IMR-90 (cell line): Measurements from ENCODE around the gene SLC45A2. TPM values are rescaled to one million over a fixed set of nuclear protein-coding genes. Genes with fewer than 3 reads are reported as not detected.

ENCODE experiments used
- ATAC-seq: fragments of 200-7000 bp; cut with Tn5 transposase; 2 replicates; pipeline ENCODE4 v1.9.1; 2020; ENCODE audit warnings: low read depth, mild to moderate bottlenecking, moderate library complexity
- BruUV-seq: library from RNA; stranded (reverse); fragments of 400-500 nt; replicated peaks from 2 replicates; lab custom pipeline; 2021; lab: Mats Ljungman, UMichigan
- CTCF ChIA-PET: fragments of 300-600 bp; formaldehyde crosslinking; extraction: SDS; loops from one replicate; lab custom pipeline; 2021; ENCODE audit warnings: antibody characterized with exemption; lab: Yijun Ruan, JAX
- POLR2A ChIA-PET: fragments of 300-600 bp; sonication (Branson Sonifier 250); formaldehyde crosslinking; loops from one replicate; lab custom pipeline; 2022; ENCODE audit warnings: antibody characterized with exemption; ENCODE audit not compliant: unreplicated experiment; lab: Charles Lee
- DNase-seq: peaks from one replicate; pipeline ENCODE4 v3.0.0; 2013
- H2AFZ ChIP-seq: replicated peaks from 2 replicates; pipeline ENCODE3; 2013; ENCODE audit warnings: low read length, mild to moderate bottlenecking; ENCODE audit not compliant: poor library complexity
- H2AK5ac ChIP-seq: 2 replicates; pipeline ENCODE4 v1.6.1; 2013; ENCODE audit warnings: low read depth, low read length, inconsistent platforms
- H2AK9ac ChIP-seq: replicated peaks from 2 replicates; pipeline ENCODE3; 2013; ENCODE audit warnings: mild to moderate bottlenecking, low read depth, low read length, moderate library complexity; ENCODE audit not compliant: poor library complexity
- H2BK120ac ChIP-seq: 2 replicates; pipeline ENCODE4 v1.6.1; 2013; ENCODE audit warnings: low read depth, low read length, inconsistent platforms
- H2BK15ac ChIP-seq: 3 replicates; pipeline ENCODE4 v1.6.1; 2013; ENCODE audit warnings: low read depth, low read length, inconsistent platforms
- H2BK20ac ChIP-seq: 2 replicates; pipeline ENCODE4 v1.6.1; 2013; ENCODE audit warnings: low read depth, mild to moderate bottlenecking, inconsistent platforms, low read length, moderate library complexity
- H2BK5ac ChIP-seq: 2 replicates; pipeline ENCODE4 v1.6.1; 2013; ENCODE audit warnings: mild to moderate bottlenecking, low read depth, low read length, inconsistent platforms; ENCODE audit not compliant: poor library complexity, severe bottlenecking
- H3K14ac ChIP-seq: replicated peaks from 2 replicates; pipeline ENCODE4 v1.6.1; 2013; ENCODE audit warnings: low read depth, low read length, inconsistent platforms
- H3K18ac ChIP-seq: 2 replicates; pipeline ENCODE4 v1.6.1; 2013; ENCODE audit warnings: low read depth, low read length, control low read depth
- H3K23ac ChIP-seq: 2 replicates; pipeline ENCODE4 v1.6.1; 2013; ENCODE audit warnings: low read depth, low read length, inconsistent platforms
- H3K27ac ChIP-seq: 2 replicates; pipeline ENCODE4 v1.5.1; 2013; ENCODE audit warnings: mild to moderate bottlenecking, control low read depth, low read length; ENCODE audit not compliant: insufficient read depth
- H3K27me3 ChIP-seq: 2 replicates; pipeline ENCODE4 v1.6.1; 2013; ENCODE audit warnings: low read length; ENCODE audit not compliant: control insufficient read depth, insufficient read depth
- H3K36me3 ChIP-seq: 2 replicates; pipeline ENCODE4 v1.6.1; 2013; ENCODE audit warnings: low read length, mixed read lengths; ENCODE audit not compliant: control insufficient read depth, insufficient read depth
- H3K4ac ChIP-seq: 2 replicates; pipeline ENCODE4 v1.6.1; 2013; ENCODE audit warnings: low read depth, low read length, inconsistent platforms
- H3K4me1 ChIP-seq: 2 replicates; pipeline ENCODE4 v1.6.1; 2013; ENCODE audit warnings: low read length, mixed read lengths; ENCODE audit not compliant: control insufficient read depth, insufficient read depth
- H3K4me2 ChIP-seq: 2 replicates; pipeline ENCODE4 v1.6.1; 2013; ENCODE audit warnings: low read depth, mild to moderate bottlenecking, control low read depth, low read length, moderate library complexity
- H3K4me3 ChIP-seq: 2 replicates; pipeline ENCODE4 v1.5.1; 2013; ENCODE audit warnings: low read depth, mild to moderate bottlenecking, control low read depth, low read length, moderate library complexity; ENCODE audit not compliant: insufficient read depth
- H3K56ac ChIP-seq: 2 replicates; pipeline ENCODE4 v1.6.1; 2013; ENCODE audit warnings: low read length, inconsistent platforms; ENCODE audit not compliant: insufficient read depth; ENCODE audit errors: extremely low read depth
- H3K79me1 ChIP-seq, 2 experiments: 2 replicates each; pipeline ENCODE4 v1.6.1; 2013; ENCODE audit warnings: low read length in 2 of 2, inconsistent platforms in 1 of 2, low read depth in 1 of 2
- H3K9ac ChIP-seq: 2 replicates; pipeline ENCODE4 v1.6.1; 2013; ENCODE audit warnings: low read depth, low read length, control low read depth
- H3K9me1 ChIP-seq: 2 replicates; pipeline ENCODE4 v1.6.1; 2013; ENCODE audit warnings: low read length, inconsistent platforms; ENCODE audit not compliant: insufficient read depth
- H3K9me3 ChIP-seq: 2 replicates; pipeline ENCODE4 v1.6.1; 2013; ENCODE audit warnings: low read length; ENCODE audit not compliant: control insufficient read depth, insufficient read depth
- H4K20me1 ChIP-seq: 2 replicates; pipeline ENCODE4 v1.6.1; 2013; ENCODE audit warnings: low read length, inconsistent platforms; ENCODE audit not compliant: insufficient read depth
- H4K5ac ChIP-seq: 2 replicates; pipeline ENCODE4 v1.6.1; 2013; ENCODE audit warnings: mild to moderate bottlenecking, low read depth, low read length, control low read depth
- H4K8ac ChIP-seq, 2 experiments: 2 replicates each; pipeline ENCODE4 v1.6.1; 2013; ENCODE audit warnings: low read depth in 2 of 2, low read length in 2 of 2, control low read depth in 1 of 2, inconsistent platforms in 1 of 2
- H4K91ac ChIP-seq: 2 replicates; pipeline ENCODE4 v1.6.1; 2013; ENCODE audit warnings: low read depth, low read length, inconsistent platforms; ENCODE audit not compliant: insufficient read depth
- CEBPB ChIP-seq: IDR thresholded peaks from 2 replicates; pipeline ENCODE4 v1.6.1; 2012; ENCODE audit warnings: low read depth, low read length, improper control_type of control experiment
- CTCF ChIP-seq: conservative IDR thresholded peaks from 2 replicates; pipeline ENCODE4 v1.5.1; 2012; ENCODE audit warnings: mild to moderate bottlenecking, low read depth, low read length, improper control_type of control experiment
- RAD21 ChIP-seq: IDR thresholded peaks from 2 replicates; pipeline ENCODE4 v1.6.1; 2012; ENCODE audit warnings: low read length, improper control_type of control experiment
- RFX5 ChIP-seq: IDR thresholded peaks from 2 replicates; pipeline ENCODE4 v1.8.0; 2012; ENCODE audit warnings: low read depth, mild to moderate bottlenecking, low read length, moderate library complexity
- SMC3 ChIP-seq: fragments of 150-350 bp; IDR thresholded peaks from 2 replicates; pipeline ENCODE4 v1.6.1; 2016; ENCODE audit warnings: low read depth, mild to moderate bottlenecking, antibody characterized with exemption, low read length, moderate library complexity
- WGBS, 2 experiments: methylation state at CpG; one replicate each; pipeline versions ENCODE4 v1.1.5 to v1.1.7; 2013; ENCODE audit warnings: missing lambda C conversion rate in 2 of 2; ENCODE audit not compliant: insufficient read length in 1 of 2; ENCODE audit errors: extremely low coverage in 2 of 2; 5-methylcytosine and 5-hydroxymethylcytosine counted together
- dilution Hi-C: fragments of 300-500 bp; cut with HindIII; formaldehyde crosslinking; loops from one replicate; pipeline ENCODE4 v1.14.3; 2018; ENCODE audit warnings: low sequenced_read_pairs; ENCODE audit not compliant: unreplicated experiment
- in situ Hi-C: fragments of 300-500 bp; cut with MboI; formaldehyde crosslinking; loops from 3 replicates; pipeline ENCODE4 v1.14.3; 2019; ENCODE audit warnings: low sequenced_read_pairs, inconsistent platforms, mixed read lengths
- intact Hi-C: fragments of 100-400 bp; cut with micrococcal nuclease; formaldehyde crosslinking; loops from 2 replicates; pipeline ENCODE4 v1.10.0; 2022
- polyA plus RNA-seq, 3 experiments: library from polyadenylated mRNA; depleted of rRNA; stranded (reverse); fragments of >200 nt; gene quantifications; 2 replicates each; pipeline ENCODE4 v1.2.3, GENCODE V29; 2012; ENCODE audit warnings: low replicate concordance in 1 of 3
- total RNA-seq: library from RNA; depleted of rRNA; stranded (reverse); fragments of >200 nt; gene quantifications from 2 replicates; pipeline ENCODE4 v1.2.3, GENCODE V29; 2012

Gene SLC45A2
- total and polyA plus RNA-seq, 2 of the 4 experiments (the other 2 are of a cell fraction) = 0.07 TPM; not detected in 1

GRCh38 chr5:33994845-33995244, 10.4 kb upstream of the SLC45A2 start:
- in situ Hi-C loops = loop anchor here (5.0 to 25.0 kb wide), 2 partner anchors 467 to 892 kb away; no protein-coding TSS in a partner anchor
- no peak overlapping the region for H3K4me2 ChIP-seq

More at GRCh38 chr5:33994845-33995244, 10.4 kb upstream of the SLC45A2 start:
- H3K79me1 ChIP-seq = 0 out of 4 replicates have a peak, but pooled peaks cover 0 to 3% of the 10 kb centered on the region in 2 experiments
- dilution Hi-C loops = no loop called here
- H3K4me1 ChIP-seq = no peaks in the 10 kb centered on the region
- no peak overlapping the region for H3K4ac ChIP-seq
- no peak overlapping the region for H4K91ac ChIP-seq
- H3K23ac ChIP-seq = no peak overlapping the region
- H4K8ac ChIP-seq = peak overlapping the region in 1 of 2 experiments; percentile 47; a peak in 1 of 4 replicates
- ATAC-seq (peak; percentile 77), DNase-seq (peak; percentile 76)
- peaks cover 3% of the 10 kb centered on the region; the same call in 1 of the 2 replicates for H3K9me1 ChIP-seq
- no peaks in the 10 kb centered on the region for H3K9me3 ChIP-seq
- H3K27me3 ChIP-seq = no peaks in the 10 kb centered on the region
- ChIA-PET POLR2A (no interaction called here), CTCF (no interaction called here)
- no peak overlapping the region for H3K56ac ChIP-seq
- no peak overlapping the region for H4K5ac ChIP-seq
- H3K27ac ChIP-seq = no peak overlapping the region
- peak overlapping the region; percentile 40 for H2AFZ ChIP-seq
- H3K9ac ChIP-seq = no peak overlapping the region
- no peak overlapping the region for H2BK120ac ChIP-seq
- BruUV-seq = no TSS peak
- no peak overlapping the region for H2AK9ac ChIP-seq
- H2AK5ac ChIP-seq = no peak overlapping the region
- H2BK20ac ChIP-seq = no peak overlapping the region
- no CpG with 5 or more reads among the region's 1 CpG for WGBS, 2 experiments
- intact Hi-C loops = no loop called here
- no peak overlapping the region for H3K4me3 ChIP-seq
- H2BK15ac ChIP-seq = no peak overlapping the region
- TF ChIP-seq RFX5 = no peak
- no peak for TF ChIP-seq SMC3
- TF ChIP-seq CTCF = 0 out of 2 replicates have a peak, but pooled peaks have one; percentile 26
- peak; percentile 46 for TF ChIP-seq RAD21
- peak; percentile 50; the same call in 1 of the 2 replicates for TF ChIP-seq CEBPB
- no peak overlapping the region for H3K14ac ChIP-seq
- no peak overlapping the region for H2BK5ac ChIP-seq
- H4K20me1 ChIP-seq = no peaks in the 10 kb centered on the region
- no peak overlapping the region for H3K18ac ChIP-seq
- peaks cover 1% of the 10 kb centered on the region; the same call in 1 of the 2 replicates for H3K36me3 ChIP-seq
